PC-9 (cell line): ENCODE results near the gene BTG4. TPM values are rescaled to one million over a fixed set of nuclear protein-coding genes. Genes with fewer than 3 reads are reported as not detected.

Source experiments
- BruUV-seq: library from RNA; stranded (reverse); fragments of 400-500 nt; replicated peaks from 2 replicates; lab custom pipeline; 2021; lab: Mats Ljungman, UMichigan
- CTCF ChIA-PET: fragments of 300-600 bp; sonication (Branson Sonifier 250); formaldehyde crosslinking; loops from one replicate; lab custom pipeline; 2022; ENCODE audit warnings: antibody characterized with exemption; lab: Charles Lee
- POLR2A ChIA-PET: fragments of 300-600 bp; sonication (Branson Sonifier 250); formaldehyde crosslinking; loops from one replicate; lab custom pipeline; 2022; ENCODE audit warnings: antibody characterized with exemption; ENCODE audit not compliant: unreplicated experiment; lab: Charles Lee
- DNase-seq, 2 experiments: peaks; one replicate each; pipeline versions ENCODE4 v3.0.0 to v3.0.0-alpha.2; 2015 to 2022; ENCODE audit warnings: mixed read lengths in 1 of 2
- H2AFZ ChIP-seq: fragments of 200-600 bp; sonication (generic); 2 replicates; pipeline ENCODE4 v1.8.1; 2017; ENCODE audit warnings: antibody characterized with exemption
- H3F3A ChIP-seq: fragments of 200-600 bp; sonication (generic); 2 replicates; pipeline ENCODE4 v1.8.1; 2017; ENCODE audit warnings: antibody characterized with exemption, mild to moderate bottlenecking, low read depth; ENCODE audit not compliant: insufficient read depth
- H3K27ac ChIP-seq: fragments of 200-600 bp; sonication (generic); 2 replicates; pipeline ENCODE4 v1.6.1; 2016; ENCODE audit warnings: mixed run types
- H3K27me3 ChIP-seq: fragments of 200-600 bp; sonication (generic); 2 replicates; pipeline ENCODE4 v1.6.1; 2016; ENCODE audit warnings: low read depth, mixed run types; ENCODE audit not compliant: insufficient read depth
- H3K36me3 ChIP-seq: fragments of 200-600 bp; sonication (generic); 2 replicates; pipeline ENCODE4 v1.6.1; 2016; ENCODE audit warnings: low read depth, mixed run types
- H3K4me1 ChIP-seq: fragments of 200-600 bp; sonication (generic); replicated peaks from 2 replicates; pipeline ENCODE4 v1.6.1; 2016; ENCODE audit warnings: mixed run types; ENCODE audit not compliant: insufficient read depth
- H3K4me2 ChIP-seq: fragments of 200-600 bp; sonication (generic); 2 replicates; pipeline ENCODE4 v1.6.1; 2017; ENCODE audit warnings: mixed run types
- H3K4me3 ChIP-seq: fragments of 200-600 bp; sonication (generic); 2 replicates; pipeline ENCODE4 v1.6.1; 2016; ENCODE audit warnings: mixed run types
- H3K79me2 ChIP-seq: fragments of 200-600 bp; sonication (generic); 2 replicates; pipeline ENCODE4 v1.6.1; 2017; ENCODE audit warnings: low read depth, mixed run types
- H3K9me2 ChIP-seq: fragments of 200-600 bp; sonication (generic); 2 replicates; pipeline ENCODE4 v1.8.1; 2017; ENCODE audit warnings: mild to moderate bottlenecking; ENCODE audit not compliant: insufficient read depth
- H3K9me3 ChIP-seq: fragments of 200-600 bp; sonication (generic); 2 replicates; pipeline ENCODE4 v1.8.1; 2016; ENCODE audit warnings: low read depth; ENCODE audit not compliant: insufficient read depth
- H4K20me1 ChIP-seq: fragments of 200-600 bp; sonication (generic); 2 replicates; pipeline ENCODE4 v1.8.1; 2017; ENCODE audit not compliant: insufficient read depth
- CTCF ChIP-seq: fragments of 200-600 bp; sonication (generic); conservative IDR thresholded peaks from 2 replicates; pipeline ENCODE4 v1.6.1; 2017; ENCODE audit warnings: mixed run types, antibody characterized with exemption, mild to moderate bottlenecking, moderate library complexity
- EZH2 ChIP-seq: fragments of 200-600 bp; sonication (generic); IDR thresholded peaks from 2 replicates; pipeline ENCODE4 v1.8.0; 2017; ENCODE audit warnings: antibody characterized with exemption, low read depth
- intact Hi-C: fragments of 100-400 bp; cut with micrococcal nuclease; formaldehyde crosslinking; loops from one replicate; pipeline ENCODE4 v1.10.0; 2022; ENCODE audit not compliant: unreplicated experiment
- total RNA-seq: library from RNA; stranded (reverse); gene quantifications from 2 replicates; pipeline ENCODE4 v1.2.3, GENCODE V29; 2021

The BTG4 gene
- total RNA-seq, 1 experiment from 2014 or later, result not detected

- CTCF ChIA-PET, result no interaction called here
- POLR2A ChIA-PET, result no interaction called here
- Histone ChIP-seq H3K4me3 (no peak overlapping the region), H3K36me3 (no peaks in the 10 kb centered on the region), H4K20me1 (no peaks in the 10 kb centered on the region), H3K9me3 (no peaks in the 10 kb centered on the region), H2AFZ (no peak overlapping the region), H3K4me2 (no peak overlapping the region), H3K27me3 (no peaks in the 10 kb centered on the region), H3K27ac (no peak overlapping the region), H3K9me2 (peaks cover 4% of the 10 kb centered on the region; the same call in 1 of the 2 replicates), H3K79me2 (no peaks in the 10 kb centered on the region), H3K4me1 (no peaks in the 10 kb centered on the region), H3F3A (no peaks in the 10 kb centered on the region)
- intact Hi-C loops, result no loop called here
- no peak for TF ChIP-seq EZH2
- no peak for TF ChIP-seq CTCF
- no TSS peak for BruUV-seq
- no peak for DNase-seq
Measured at GRCh38 chr11:111499483-111499882, 12.7 kb downstream of the BTG4 start.

GRCh38 chr11:111494040-111494439, 18.1 kb downstream of the BTG4 start:
- Histone ChIP-seq H3K9me2 (no peaks in the 10 kb centered on the region; the same call in 1 of the 2 replicates), H3K27ac (no peak overlapping the region), H3K4me3 (no peak overlapping the region), H3K4me2 (no peak overlapping the region), H4K20me1 (no peaks in the 10 kb centered on the region), H3K79me2 (no peaks in the 10 kb centered on the region), H3K36me3 (no peaks in the 10 kb centered on the region), H3K27me3 (no peaks in the 10 kb centered on the region), H3K9me3 (no peaks in the 10 kb centered on the region), H3K4me1 (no peaks in the 10 kb centered on the region), H2AFZ (0 out of 2 replicates have a peak overlapping the region, but pooled peaks have one; percentile 5), H3F3A (no peaks in the 10 kb centered on the region)
- TF ChIP-seq CTCF, result no peak
- no peak for TF ChIP-seq EZH2
- intact Hi-C loops, result no loop called here
- POLR2A ChIA-PET, result no interaction called here
- DNase-seq, result no peak
- CTCF ChIA-PET, result no interaction called here
- no TSS peak for BruUV-seq

GRCh38 chr11:111490496-111490895, 21.7 kb downstream of the BTG4 start:
- H3F3A ChIP-seq, result no peaks in the 10 kb centered on the region
- no peaks in the 10 kb centered on the region for H3K79me2 ChIP-seq
- no peaks in the 10 kb centered on the region for H3K4me1 ChIP-seq
- no peak overlapping the region for H3K4me3 ChIP-seq
- ChIA-PET CTCF (no interaction called here), POLR2A (no interaction called here)
- DNase-seq, result no peak
- H2AFZ ChIP-seq, result no peak overlapping the region
- H3K36me3 ChIP-seq, result no peaks in the 10 kb centered on the region
- no peak overlapping the region for H3K27ac ChIP-seq
- no peaks in the 10 kb centered on the region for H3K27me3 ChIP-seq
- H3K4me2 ChIP-seq, result no peak overlapping the region
- TF ChIP-seq EZH2 (no peak), CTCF (no peak)
- intact Hi-C loops, result no loop called here
- no peaks in the 10 kb centered on the region for H4K20me1 ChIP-seq
- H3K9me2 ChIP-seq, result no peaks in the 10 kb centered on the region
- BruUV-seq, result no TSS peak
- peaks cover 4% of the 10 kb centered on the region; the same call in 1 of the 2 replicates for H3K9me3 ChIP-seq
